A549 (cell line): ENCODE measurements around the gene CELF2. TPM values are rescaled to one million over a fixed set of nuclear protein-coding genes. Genes with fewer than 3 reads are reported as not detected.

Source experiments
- ATAC-seq, 2 experiments: fragments of 200-7000 bp in 1 of 2; fragments of >200 bp in 1 of 2; cut with Nextera tagmentation in 1 of 2; cut with Tn5 transposase in 1 of 2; 3 replicates each; pipeline versions ENCODE4 v1.8.0 to v1.9.1; 2018 to 2020; ENCODE audit warnings: mild to moderate bottlenecking in 1 of 2, moderate library complexity in 1 of 2
- CTCF ChIA-PET: fragments of 300-600 bp; sonication (Branson Sonifier 250); formaldehyde crosslinking; extraction: SDS; loops from one replicate; lab custom pipeline; 2021; ENCODE audit warnings: antibody characterized with exemption, inconsistent platforms; lab: Yijun Ruan, JAX
- POLR2A ChIA-PET: fragments of 350-600 bp; formaldehyde crosslinking; extraction: SDS; loops from one replicate; lab custom pipeline; 2021; ENCODE audit warnings: antibody characterized with exemption, inconsistent platforms; lab: Yijun Ruan, JAX
- DNase-seq, 2 experiments: peaks; one replicate each; pipeline versions ENCODE4 v3.0.0 to v3.0.0-alpha.2; 2011 to 2016; ENCODE audit warnings: low read depth in 1 of 2, low spot score in 1 of 2
- FAIRE-seq: peaks from 2 replicates; lab custom pipeline; 2011; peaks lifted over from hg19 to GRCh38; lab: Jason Lieb, UNC
- H3K27ac ChIP-seq, 2 experiments: fragments of >200 bp; sonication (Bioruptor Twin); formaldehyde crosslinking; 3 replicates each; pipeline ENCODE4 v1.5.1; 2016 to 2017
- H3K4me1 ChIP-seq: fragments of >200 bp; sonication (Bioruptor Twin); formaldehyde crosslinking; 3 replicates; pipeline ENCODE4 v1.6.1; 2016
- H3K4me2 ChIP-seq: fragments of >200 bp; sonication (Bioruptor Twin); formaldehyde crosslinking; 3 replicates; pipeline ENCODE4 v1.6.1; 2016
- H3K4me3 ChIP-seq: fragments of >200 bp; sonication (Bioruptor Twin); formaldehyde crosslinking; 3 replicates; pipeline ENCODE4 v1.5.1; 2016
- H3K9me3 ChIP-seq: fragments of >200 bp; sonication (Bioruptor Twin); formaldehyde crosslinking; 3 replicates; pipeline ENCODE4 v1.6.1; 2016
- BHLHE40 ChIP-seq: IDR thresholded peaks from 2 replicates; pipeline ENCODE4 v1.6.1; 2012; ENCODE audit warnings: low read depth, low read length, inconsistent platforms
- CBX2 ChIP-seq: fragments of 200-600 bp; sonication (generic); IDR thresholded peaks from 2 replicates; pipeline ENCODE4 v1.6.1; 2016; ENCODE audit warnings: low read depth, mild to moderate bottlenecking, borderline replicate concordance
- CBX8 ChIP-seq: fragments of 200-600 bp; sonication (generic); IDR thresholded peaks from 2 replicates; pipeline ENCODE4 v1.6.1; 2016
- CTCF ChIP-seq: fragments of >200 bp; sonication (Bioruptor Twin); formaldehyde crosslinking; IDR thresholded peaks from 3 replicates; pipeline ENCODE4 v1.5.1; 2016
- EHF ChIP-seq: fragments of 250-450 bp; sonication (Bioruptor Pico); IDR thresholded peaks from 2 replicates; pipeline ENCODE4 v1.5.0; 2020; ENCODE audit warnings: mild to moderate bottlenecking
- EHMT2 ChIP-seq: fragments of 200-600 bp; sonication (generic); IDR thresholded peaks from 2 replicates; pipeline ENCODE4 v1.6.1; 2016; ENCODE audit warnings: antibody characterized with exemption, low read depth, mild to moderate bottlenecking, moderate library complexity
- ESRRA ChIP-seq: fragments of 150-350 bp; IDR thresholded peaks from 2 replicates; pipeline ENCODE4 v1.6.1; 2014; ENCODE audit warnings: mild to moderate bottlenecking, low read length, borderline replicate concordance
- FOSL2 ChIP-seq, 2 experiments: fragments of 450-650 bp in 1 of 2; fragments of >200 bp in 1 of 2; sonication (Bioruptor Twin) in 1 of 2; formaldehyde crosslinking; IDR thresholded peaks; 2 replicates each; pipeline versions ENCODE4 v1.5.0 to v1.6.1; 2016 to 2020; ENCODE audit warnings: mild to moderate bottlenecking in 1 of 2, moderate library complexity in 1 of 2
- FOXS1 ChIP-seq: fragments of 250-450 bp; sonication (Bioruptor Pico); IDR thresholded peaks from 2 replicates; pipeline ENCODE4 v1.5.0; 2020; ENCODE audit warnings: mild to moderate bottlenecking, moderate library complexity
- GATA3 ChIP-seq: IDR thresholded peaks from 2 replicates; pipeline ENCODE4 v1.6.1; 2012; ENCODE audit warnings: borderline replicate concordance
- HDAC2 ChIP-seq: fragments of 200-600 bp; sonication (generic); IDR thresholded peaks from 2 replicates; pipeline ENCODE4 v1.6.1; 2016
- HOXA7 ChIP-seq: fragments of 250-450 bp; sonication (Bioruptor Pico); IDR thresholded peaks from 2 replicates; pipeline ENCODE4 v1.5.0; 2020; ENCODE audit warnings: mild to moderate bottlenecking, moderate library complexity
- HOXB13 ChIP-seq: fragments of 250-450 bp; sonication (Bioruptor Pico); IDR thresholded peaks from 2 replicates; pipeline ENCODE4 v1.5.0; 2020; ENCODE audit warnings: low read depth, mild to moderate bottlenecking, moderate library complexity
- HOXB5 ChIP-seq: fragments of 250-450 bp; sonication (Bioruptor Pico); IDR thresholded peaks from 2 replicates; pipeline ENCODE4 v1.5.0; 2020; ENCODE audit warnings: mild to moderate bottlenecking, moderate library complexity
- NPAS2 ChIP-seq: fragments of 250-450 bp; sonication (Bioruptor Pico); IDR thresholded peaks from 2 replicates; pipeline ENCODE4 v1.8.0; 2022; ENCODE audit warnings: mild to moderate bottlenecking, moderate library complexity, borderline replicate concordance
- PBX3 ChIP-seq: IDR thresholded peaks from 2 replicates; pipeline ENCODE4 v1.6.1; 2012
- PHF8 ChIP-seq: fragments of 200-600 bp; sonication (generic); IDR thresholded peaks from 2 replicates; pipeline ENCODE4 v1.6.1; 2016; ENCODE audit warnings: low read depth, mild to moderate bottlenecking, antibody characterized with exemption, moderate library complexity, borderline replicate concordance
- POLR2A ChIP-seq: IDR thresholded peaks from 2 replicates; pipeline ENCODE4 v1.6.1; 2012; ENCODE audit warnings: mild to moderate bottlenecking, low read length
- RAD21 ChIP-seq, 2 experiments: fragments of >200 bp in 1 of 2; sonication (Bioruptor Twin) in 1 of 2; formaldehyde crosslinking in 1 of 2; IDR thresholded peaks in 1 of 2; conservative IDR thresholded peaks in 1 of 2; 2 replicates in 1 of 2; 3 replicates in 1 of 2; pipeline ENCODE4 v1.6.1; 2012 to 2018; ENCODE audit warnings: inconsistent platforms in 1 of 2
- RARB ChIP-seq: fragments of 250-450 bp; sonication (Bioruptor Pico); IDR thresholded peaks from 2 replicates; pipeline ENCODE4 v1.8.0; 2021; ENCODE audit warnings: mild to moderate bottlenecking, moderate library complexity
- RCOR1 ChIP-seq: fragments of 150-350 bp; IDR thresholded peaks from 2 replicates; pipeline ENCODE4 v1.6.1; 2014; ENCODE audit warnings: antibody characterized with exemption, low read length, low read depth
- SREBF2 ChIP-seq: fragments of 450-650 bp; IDR thresholded peaks from 2 replicates; pipeline ENCODE4 v1.6.1; 2014; ENCODE audit warnings: mild to moderate bottlenecking, moderate library complexity
- TFCP2L1 ChIP-seq: fragments of 250-450 bp; sonication (Bioruptor Pico); IDR thresholded peaks from 2 replicates; pipeline ENCODE4 v1.5.0; 2021; ENCODE audit warnings: mild to moderate bottlenecking
- USF2 ChIP-seq: fragments of 450-650 bp; IDR thresholded peaks from 2 replicates; pipeline ENCODE4 v1.6.1; 2014; ENCODE audit warnings: antibody characterized with exemption
- ZSCAN20 ChIP-seq: fragments of 250-450 bp; sonication (Bioruptor Pico); IDR thresholded peaks from 2 replicates; pipeline ENCODE4 v1.8.0; 2022; ENCODE audit warnings: mild to moderate bottlenecking, moderate library complexity
- WGBS: methylation state at CpG from one replicate; pipeline ENCODE4 v1.1.6; 2017; ENCODE audit errors: missing lambda C conversion rate; 5-methylcytosine and 5-hydroxymethylcytosine counted together
- polyA plus RNA-seq, 4 experiments: library from polyadenylated mRNA; depleted of rRNA in 3 of 4; stranded (reverse); fragments of >200 nt; fragmentation: RNase III in 1 of 4; extraction: RNeasy Plus Mini Kit Qiagen cat#74134 plus additional on column Dnase treatment in 1 of 4; gene quantifications; 2 replicates in 3 of 4; 3 replicates in 1 of 4; pipeline ENCODE4 v1.2.3, GENCODE V29; 2011 to 2017
- TF ChIP-seq, protein P1 (sequence below): fragments of 250-450 bp; sonication (Bioruptor Pico); IDR thresholded peaks from 2 replicates; pipeline ENCODE4 v1.5.0; 2021; ENCODE audit warnings: mild to moderate bottlenecking, moderate library complexity, borderline replicate concordance
- TF ChIP-seq, protein P2 (sequence below): IDR thresholded peaks from 2 replicates; pipeline ENCODE4 v1.6.1; 2012

Gene CELF2
- polyA plus RNA-seq, 2 of the 4 experiments (the other 2 are of a cell fraction) = 0.01 to 0.03 TPM

DNA sequence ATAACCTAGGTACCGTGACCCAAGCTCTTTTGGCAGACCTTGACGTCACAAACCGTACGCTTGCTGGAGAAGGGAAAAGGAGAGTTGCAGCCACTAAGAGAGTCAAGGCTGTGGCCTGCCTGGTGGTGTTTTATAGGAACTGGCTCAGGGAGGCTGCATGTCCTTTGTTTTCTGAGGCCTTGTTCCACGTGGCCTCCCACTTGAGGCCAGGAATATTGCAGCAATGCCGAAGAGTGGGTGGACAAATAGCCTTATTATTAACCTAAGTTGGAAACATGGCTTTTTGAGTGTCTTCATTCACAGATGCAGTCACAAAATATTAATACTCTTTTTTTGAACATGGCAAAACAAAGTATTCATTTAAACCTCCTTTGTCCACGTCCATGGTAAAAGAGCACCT is 178.0 kb downstream of the CELF2 start:
- TF ChIP-seq SREBF2 (no peak), EHF (no peak), RARB (CRISPR knock-in tag) (no peak), CBX2 (no peak), HOXB13 (no peak), FOSL2 (IDR thresholded peaks at IDR 0.05) (no peak), FOSL2 (CRISPR knock-in tag; IDR thresholded peaks at IDR 0.05) (no peak), NPAS2 (no peak), ZSCAN20 (CRISPR knock-in tag) (no peak), RCOR1 (no peak), TFCP2L1 (CRISPR knock-in tag) (no peak), EHMT2 (no peak), BHLHE40 (no peak), RAD21 (conservative IDR thresholded peaks at IDR 0.05 in 1 of 2, IDR thresholded peaks at IDR 0.05 in 1 of 2) (no peak), FOXS1 (CRISPR knock-in tag) (no peak), PHF8 (no peak), HDAC2 (no peak)
- TF ChIP-seq, protein P1, sequence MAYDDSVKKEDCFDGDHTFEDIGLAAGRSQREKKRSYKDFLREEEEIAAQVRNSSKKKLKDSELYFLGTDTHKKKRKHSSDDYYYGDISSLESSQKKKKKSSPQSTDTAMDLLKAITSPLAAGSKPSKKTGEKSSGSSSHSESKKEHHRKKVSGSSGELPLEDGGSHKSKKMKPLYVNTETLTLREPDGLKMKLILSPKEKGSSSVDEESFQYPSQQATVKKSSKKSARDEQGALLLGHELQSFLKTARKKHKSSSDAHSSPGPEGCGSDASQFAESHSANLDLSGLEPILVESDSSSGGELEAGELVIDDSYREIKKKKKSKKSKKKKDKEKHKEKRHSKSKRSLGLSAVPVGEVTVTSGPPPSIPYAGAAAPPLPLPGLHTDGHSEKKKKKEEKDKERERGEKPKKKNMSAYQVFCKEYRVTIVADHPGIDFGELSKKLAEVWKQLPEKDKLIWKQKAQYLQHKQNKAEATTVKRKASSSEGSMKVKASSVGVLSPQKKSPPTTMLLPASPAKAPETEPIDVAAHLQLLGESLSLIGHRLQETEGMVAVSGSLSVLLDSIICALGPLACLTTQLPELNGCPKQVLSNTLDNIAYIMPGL (CRISPR knock-in tag) = no peak
- TF ChIP-seq, protein P2, sequence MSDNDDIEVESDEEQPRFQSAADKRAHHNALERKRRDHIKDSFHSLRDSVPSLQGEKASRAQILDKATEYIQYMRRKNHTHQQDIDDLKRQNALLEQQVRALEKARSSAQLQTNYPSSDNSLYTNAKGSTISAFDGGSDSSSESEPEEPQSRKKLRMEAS = no peak
- TF ChIP-seq, all 56 proteins: peak for 0
- 30% methylated on average over 7 of the region's 7 CpGs for WGBS
- no peak overlapping the region for H3K4me3 ChIP-seq

GRCh38 chr10:11197266-11197712 is 179.6 kb downstream of the CELF2 start:
- CTCF ChIA-PET = no interaction called here
- Histone ChIP-seq H3K4me1 (no peaks in the 10 kb centered on the region), H3K4me3 (no peak overlapping the region), H3K27ac (no peak overlapping the region)
- TF ChIP-seq CBX8 = no peak
- no peak for TF ChIP-seq HOXB5 (CRISPR knock-in tag)
- TF ChIP-seq SREBF2 = no peak
- TF ChIP-seq POLR2A = no peak
- TF ChIP-seq FOXS1 (CRISPR knock-in tag) = no peak
- no peak for TF ChIP-seq PBX3
- TF ChIP-seq RCOR1 = no peak
- TF ChIP-seq CTCF = no peak
- no peak for TF ChIP-seq TFCP2L1 (CRISPR knock-in tag)
- no peak for TF ChIP-seq HOXA7
- TF ChIP-seq USF2 = no peak
- no peak for TF ChIP-seq GATA3
- TF ChIP-seq ESRRA = no peak
- TF ChIP-seq, all 56 proteins: peak for 0
- WGBS = 34% methylated on average over 7 of the region's 7 CpGs
- DNase-seq (no peak), FAIRE-seq (no peak), ATAC-seq (no peak)
- Histone ChIP-seq H3K4me2 (no peak overlapping the region), H3K9me3 (no peaks in the 10 kb centered on the region)
- POLR2A ChIA-PET = no interaction called here

More for the DNA sequence above, 178.0 kb downstream of the CELF2 start:
- FAIRE-seq (no peak), ATAC-seq (no peak), DNase-seq (no peak)
- Histone ChIP-seq H3K4me2 (no peak overlapping the region), H3K27ac (no peak overlapping the region), H3K9me3 (no peaks in the 10 kb centered on the region), H3K4me1 (no peaks in the 10 kb centered on the region)
- CTCF ChIA-PET = interaction anchor here (0.6 kb wide), 1 partner anchor 81 kb away, joined by 3 read pairs; no protein-coding TSS in a partner anchor
- POLR2A ChIA-PET = no interaction called here
